ENCODE data around the gene GPR26.

The GPR26 gene

DNA sequence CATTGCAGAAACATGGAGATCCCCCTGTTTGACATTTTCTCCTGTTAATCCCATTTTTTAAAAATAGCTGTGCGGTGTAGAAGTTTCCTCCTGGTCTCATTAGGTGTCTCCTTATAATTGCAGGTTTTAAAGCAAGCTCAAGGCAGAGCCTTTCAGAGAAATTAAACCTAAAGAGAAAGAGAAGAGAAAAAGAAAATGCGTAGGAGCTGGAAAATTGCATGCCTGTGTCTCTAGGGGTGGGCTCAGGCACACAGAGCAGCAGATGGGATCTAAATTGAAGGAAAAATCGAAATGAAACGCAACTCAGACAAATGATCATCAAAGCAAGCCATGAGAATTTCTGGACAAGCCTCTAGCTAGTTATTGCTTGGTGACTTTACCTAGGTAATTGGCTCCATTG is 40.1 kb downstream of the GPR26 start:
- TF ChIP-seq, protein P1, sequence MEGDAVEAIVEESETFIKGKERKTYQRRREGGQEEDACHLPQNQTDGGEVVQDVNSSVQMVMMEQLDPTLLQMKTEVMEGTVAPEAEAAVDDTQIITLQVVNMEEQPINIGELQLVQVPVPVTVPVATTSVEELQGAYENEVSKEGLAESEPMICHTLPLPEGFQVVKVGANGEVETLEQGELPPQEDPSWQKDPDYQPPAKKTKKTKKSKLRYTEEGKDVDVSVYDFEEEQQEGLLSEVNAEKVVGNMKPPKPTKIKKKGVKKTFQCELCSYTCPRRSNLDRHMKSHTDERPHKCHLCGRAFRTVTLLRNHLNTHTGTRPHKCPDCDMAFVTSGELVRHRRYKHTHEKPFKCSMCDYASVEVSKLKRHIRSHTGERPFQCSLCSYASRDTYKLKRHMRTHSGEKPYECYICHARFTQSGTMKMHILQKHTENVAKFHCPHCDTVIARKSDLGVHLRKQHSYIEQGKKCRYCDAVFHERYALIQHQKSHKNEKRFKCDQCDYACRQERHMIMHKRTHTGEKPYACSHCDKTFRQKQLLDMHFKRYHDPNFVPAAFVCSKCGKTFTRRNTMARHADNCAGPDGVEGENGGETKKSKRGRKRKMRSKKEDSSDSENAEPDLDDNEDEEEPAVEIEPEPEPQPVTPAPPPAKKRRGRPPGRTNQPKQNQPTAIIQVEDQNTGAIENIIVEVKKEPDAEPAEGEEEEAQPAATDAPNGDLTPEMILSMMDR (IDR thresholded peaks at IDR 0.05; ENCODE audit: low read depth, low read length) = no peak
- in situ Hi-C loops (cut with HindIII; ENCODE audit: low sequenced_read_pairs) = no loop called here
- no peak overlapping the region for H3K4me3 ChIP-seq (ENCODE audit: low read depth, low read length)
- DNase-seq (ENCODE audit: low read depth, low spot score) = no peak

DNA sequence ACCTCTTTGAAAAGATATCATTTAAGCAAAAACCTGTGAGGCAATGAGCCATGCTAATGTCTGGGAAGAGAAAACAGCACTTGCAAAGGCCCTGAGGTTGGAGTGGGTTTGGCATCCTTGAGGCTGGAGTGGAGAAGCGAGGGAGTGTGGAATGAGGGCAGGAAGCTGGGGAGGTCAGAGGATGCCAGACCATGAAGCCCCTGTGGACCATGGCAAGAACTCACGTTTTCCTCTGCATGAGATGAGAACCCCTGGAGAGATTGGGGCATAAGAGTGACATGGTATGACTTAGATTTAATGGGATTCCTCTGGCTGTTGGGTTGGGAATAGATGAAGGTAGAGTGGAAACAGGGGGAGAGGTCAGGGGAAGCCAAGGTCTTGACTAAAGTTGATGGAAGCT is 49.4 kb downstream of the GPR26 start:
- in situ Hi-C loops (cut with HindIII; ENCODE audit: low sequenced_read_pairs) = no loop called here
- no peak for DNase-seq (ENCODE audit: low read depth, low spot score)
- TF ChIP-seq, protein P1 (IDR thresholded peaks at IDR 0.05; ENCODE audit: low read depth, low read length) = no peak
- H3K4me3 ChIP-seq (ENCODE audit: low read depth, low read length) = no peak overlapping the region

DNA sequence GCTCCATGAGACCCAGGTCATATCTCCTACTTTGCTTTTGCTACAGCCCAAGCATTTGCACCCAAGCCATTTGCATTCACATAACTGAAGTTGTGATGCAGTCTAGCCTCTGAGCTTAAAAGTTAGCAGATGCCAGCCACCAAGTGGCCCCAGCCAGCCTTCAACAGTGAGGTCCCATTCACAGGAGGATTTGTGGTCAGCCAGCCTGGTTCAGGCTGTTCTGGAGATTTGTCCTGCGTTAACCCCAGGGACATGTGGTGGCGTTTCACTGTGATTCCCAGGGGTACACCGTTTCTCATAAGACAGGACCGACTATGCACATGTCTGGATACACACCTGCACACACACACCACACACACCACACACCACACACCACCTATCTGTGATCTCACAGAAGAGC is 51.2 kb downstream of the GPR26 start:
- H3K4me3 ChIP-seq (ENCODE audit: low read depth, low read length) = no peak overlapping the region
- TF ChIP-seq, protein P1 (IDR thresholded peaks at IDR 0.05; ENCODE audit: low read depth, low read length) = no peak
- DNase-seq (ENCODE audit: low read depth, low spot score) = no peak
- in situ Hi-C loops (cut with HindIII; ENCODE audit: low sequenced_read_pairs) = no loop called here

DNA sequence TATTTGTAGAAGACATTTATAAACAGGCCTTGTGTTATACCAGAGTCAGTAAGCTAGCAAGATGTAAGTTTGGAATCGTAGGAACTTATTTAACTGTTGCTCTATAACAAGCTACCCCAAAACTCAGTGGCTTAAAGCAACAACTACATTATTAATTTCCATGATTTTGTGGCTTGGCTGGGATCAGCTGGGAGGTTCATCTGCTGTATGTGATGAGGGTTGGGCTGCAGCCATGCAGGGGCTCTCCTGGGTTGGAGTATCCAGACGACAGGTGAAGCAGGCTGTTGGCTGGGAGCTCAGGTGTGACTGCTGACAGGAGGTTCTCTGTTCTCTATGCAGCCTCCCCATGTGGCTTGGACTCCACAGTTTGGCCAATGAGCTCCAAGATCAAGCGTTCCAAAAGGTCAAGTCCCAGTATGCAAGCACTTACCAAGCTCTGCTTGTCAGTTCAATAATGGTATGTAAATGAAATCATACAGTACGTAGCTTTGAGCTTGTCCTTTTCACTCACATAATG is 52.4 kb downstream of the GPR26 start:
- TF ChIP-seq, protein P1 (IDR thresholded peaks at IDR 0.05; ENCODE audit: low read depth, low read length) = no peak
- H3K4me3 ChIP-seq (ENCODE audit: low read depth, low read length) = no peak overlapping the region
- no peak for DNase-seq (ENCODE audit: low read depth, low spot score)
- in situ Hi-C loops (cut with HindIII; ENCODE audit: low sequenced_read_pairs) = no loop called here

DNA sequence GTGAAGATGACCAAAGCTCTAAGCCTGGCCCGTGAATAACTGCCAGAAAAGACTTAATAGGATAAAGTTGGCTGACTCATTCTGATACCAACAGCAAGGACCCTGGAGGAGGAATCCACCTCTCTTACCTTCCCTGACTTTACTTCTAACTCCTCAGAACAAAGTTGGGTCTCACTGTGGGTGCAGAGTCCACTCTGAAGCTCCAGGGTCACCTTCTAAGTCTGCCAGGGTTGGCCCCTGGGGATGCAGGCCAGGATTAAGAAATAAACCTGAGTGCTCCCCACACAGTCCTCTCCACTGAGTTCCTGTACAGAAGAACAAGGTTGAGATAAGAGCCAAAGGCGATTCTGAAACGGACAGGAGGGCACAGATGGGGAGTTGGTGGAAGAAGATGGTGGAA is 54.4 kb downstream of the GPR26 start:
- DNase-seq (ENCODE audit: low read depth, low spot score) = no peak
- in situ Hi-C loops (cut with HindIII; ENCODE audit: low sequenced_read_pairs) = no loop called here
- H3K4me3 ChIP-seq (ENCODE audit: low read depth, low read length) = no peak overlapping the region
- TF ChIP-seq, protein P1 (IDR thresholded peaks at IDR 0.05; ENCODE audit: low read depth, low read length) = no peak

DNA sequence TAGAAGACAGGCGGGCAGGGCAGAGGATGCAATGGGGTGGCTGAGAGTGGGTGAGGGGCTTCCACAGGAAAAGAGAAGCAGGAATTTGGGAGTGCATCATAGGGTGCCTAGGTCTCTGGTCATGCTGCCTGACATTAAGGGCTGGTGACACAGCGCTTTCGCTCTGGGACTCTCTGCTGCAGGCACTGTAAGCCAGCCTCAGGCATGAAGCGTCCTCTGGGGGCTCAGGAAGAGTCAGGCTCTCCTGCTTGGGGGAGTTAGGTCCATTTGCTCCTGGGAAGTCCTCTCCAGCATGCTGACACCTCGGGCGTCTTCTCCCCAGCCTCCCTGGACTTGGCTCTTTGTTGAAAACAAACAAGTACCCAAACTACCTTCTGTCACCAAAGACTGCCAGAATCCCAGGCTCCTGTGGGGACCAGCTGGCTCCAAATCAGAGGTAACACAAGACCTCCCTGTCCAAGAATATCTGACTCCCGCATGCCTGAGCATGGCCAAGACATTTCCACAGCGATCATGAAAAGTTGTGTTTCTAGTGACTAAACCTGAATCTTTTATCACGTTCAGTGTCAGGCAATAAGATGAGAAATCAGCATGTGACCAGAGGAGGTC is 55.4 kb downstream of the GPR26 start:
- in situ Hi-C loops (cut with HindIII; ENCODE audit: low sequenced_read_pairs) = no loop called here
- TF ChIP-seq, protein P1 (IDR thresholded peaks at IDR 0.05; ENCODE audit: low read depth, low read length) = no peak
- DNase-seq (ENCODE audit: low read depth, low spot score) = no peak
- H3K4me3 ChIP-seq (ENCODE audit: low read depth, low read length) = no peak overlapping the region

Measured in astrocyte of the spinal cord (primary cell).